ENCODE data around the gene KCTD14.
A peak's percentile ranks its signal among the peaks of the same experiment; 100 is the strongest.
"Not testable (repeated sequence)": the region's sequence is repeated elsewhere in the genome, so short reads cannot be mapped to it uniquely, and the experiment has no call there.

Gene KCTD14

DNA sequence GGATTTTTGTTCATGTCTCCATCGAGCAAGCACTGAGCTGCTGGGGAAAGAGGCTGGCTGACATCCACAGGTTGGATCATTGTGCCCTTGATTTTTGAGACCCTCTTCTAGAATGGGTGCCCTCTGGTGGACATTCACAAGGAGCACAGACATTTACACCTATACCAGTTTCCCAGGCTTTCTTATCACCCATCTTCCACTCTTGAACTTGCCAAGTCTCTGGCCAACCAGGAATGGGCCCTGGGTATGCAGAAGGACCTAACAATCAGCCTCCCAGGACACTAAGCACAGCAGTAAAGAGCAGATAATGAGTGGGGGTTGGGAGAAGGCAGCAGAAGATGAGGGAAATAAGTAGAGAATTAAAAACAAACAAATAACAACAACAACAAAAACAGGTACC, 22.9 kb downstream of the KCTD14 start:
- DNase-seq (ENCODE audit: low read depth): peak; percentile 73
- no peak overlapping the region for H3K4me3 ChIP-seq (ENCODE audit: low read length)
- TF ChIP-seq, protein P1, sequence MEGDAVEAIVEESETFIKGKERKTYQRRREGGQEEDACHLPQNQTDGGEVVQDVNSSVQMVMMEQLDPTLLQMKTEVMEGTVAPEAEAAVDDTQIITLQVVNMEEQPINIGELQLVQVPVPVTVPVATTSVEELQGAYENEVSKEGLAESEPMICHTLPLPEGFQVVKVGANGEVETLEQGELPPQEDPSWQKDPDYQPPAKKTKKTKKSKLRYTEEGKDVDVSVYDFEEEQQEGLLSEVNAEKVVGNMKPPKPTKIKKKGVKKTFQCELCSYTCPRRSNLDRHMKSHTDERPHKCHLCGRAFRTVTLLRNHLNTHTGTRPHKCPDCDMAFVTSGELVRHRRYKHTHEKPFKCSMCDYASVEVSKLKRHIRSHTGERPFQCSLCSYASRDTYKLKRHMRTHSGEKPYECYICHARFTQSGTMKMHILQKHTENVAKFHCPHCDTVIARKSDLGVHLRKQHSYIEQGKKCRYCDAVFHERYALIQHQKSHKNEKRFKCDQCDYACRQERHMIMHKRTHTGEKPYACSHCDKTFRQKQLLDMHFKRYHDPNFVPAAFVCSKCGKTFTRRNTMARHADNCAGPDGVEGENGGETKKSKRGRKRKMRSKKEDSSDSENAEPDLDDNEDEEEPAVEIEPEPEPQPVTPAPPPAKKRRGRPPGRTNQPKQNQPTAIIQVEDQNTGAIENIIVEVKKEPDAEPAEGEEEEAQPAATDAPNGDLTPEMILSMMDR (conservative IDR thresholded peaks at IDR 0.05; ENCODE audit: low read length): peak; percentile 76

DNA sequence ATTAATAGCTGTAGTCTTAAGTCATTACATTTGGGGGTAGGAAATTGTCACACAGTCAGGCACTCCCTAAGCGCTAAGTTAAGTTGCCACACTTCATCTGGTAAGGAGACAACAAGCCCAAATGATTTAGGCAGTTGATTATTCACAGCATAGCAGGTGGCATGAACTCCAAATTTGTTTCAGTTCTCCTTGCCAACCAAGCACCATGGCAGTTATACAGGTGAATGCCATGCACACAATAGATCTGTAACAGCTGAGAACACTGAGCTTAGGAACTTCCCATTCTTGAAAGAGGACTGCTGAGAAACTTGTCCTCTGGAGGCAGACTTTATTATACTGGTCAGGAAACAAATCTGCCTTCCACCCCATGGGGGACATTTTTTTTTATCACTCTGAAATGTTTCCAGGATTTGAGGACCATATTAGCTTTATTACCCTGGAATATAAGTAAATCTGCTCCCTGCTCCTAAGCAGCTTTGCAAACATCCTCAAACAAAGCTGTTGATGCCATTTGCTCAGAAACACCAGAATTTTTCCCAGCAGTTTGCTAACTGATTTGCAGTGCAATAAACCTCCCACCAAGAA, 23.5 kb downstream of the KCTD14 start:
- no peak overlapping the region for H3K4me3 ChIP-seq (ENCODE audit: low read length)
- TF ChIP-seq, protein P1 (conservative IDR thresholded peaks at IDR 0.05; ENCODE audit: low read length): no peak
- DNase-seq (ENCODE audit: low read depth): no peak

DNA sequence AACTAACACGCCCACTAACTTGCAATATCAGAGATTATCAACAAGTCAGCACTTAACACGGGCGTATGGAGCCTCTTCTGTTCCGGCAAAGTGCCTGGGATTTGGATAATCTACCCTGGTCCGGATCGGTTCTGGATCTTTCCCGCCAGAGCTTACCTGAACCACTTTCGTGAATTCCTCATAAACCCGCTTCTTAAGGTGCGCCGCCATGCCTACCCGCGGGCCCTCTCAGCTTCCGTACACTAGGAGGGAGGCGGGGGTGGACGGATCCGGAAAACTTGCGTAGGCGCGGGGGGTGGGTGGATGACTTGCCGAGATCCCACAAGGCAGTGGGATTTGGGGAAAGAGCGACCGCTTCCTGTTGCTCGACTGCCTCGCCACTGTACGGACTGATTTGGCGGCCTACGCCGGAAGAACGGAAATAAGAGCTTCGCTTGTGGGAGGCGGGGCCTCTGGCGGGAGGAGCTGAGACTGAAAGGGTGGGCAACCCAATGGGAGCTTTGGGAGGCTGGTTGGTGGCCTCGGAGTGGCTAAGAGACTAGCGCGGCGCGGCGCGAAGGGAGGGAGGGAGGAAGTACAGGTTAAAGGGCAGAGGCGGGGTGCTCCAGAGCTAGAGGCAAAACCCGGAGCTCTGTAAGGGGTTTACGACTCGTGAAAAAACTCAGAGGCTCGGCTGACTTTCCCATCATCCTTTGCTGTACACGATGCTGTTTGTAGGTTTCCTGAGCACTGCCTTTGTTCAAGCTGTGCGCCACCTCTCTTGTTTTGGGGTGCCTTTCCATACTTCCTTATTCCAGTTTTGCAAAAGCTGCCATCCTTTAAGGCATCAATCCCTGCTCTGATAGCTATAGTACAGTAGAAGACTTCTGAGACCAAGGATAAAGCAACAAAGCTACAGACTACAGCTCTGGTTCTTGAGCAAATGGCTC, 28.4 kb downstream of the KCTD14 start, which contains the start of gene INTS4:
Gene INTS4, minus strand, starts transcription at position 235 of the 929 bp plus-strand sequence. Its CDS starts 25 bp downstream, at position 210.
- peak; percentile 100 for DNase-seq (ENCODE audit: low read depth)
- TF ChIP-seq, protein P1 (conservative IDR thresholded peaks at IDR 0.05; ENCODE audit: low read length): no peak
- H3K4me3 ChIP-seq (ENCODE audit: low read length): peak within 1 kb of the TSS; percentile 77

DNA sequence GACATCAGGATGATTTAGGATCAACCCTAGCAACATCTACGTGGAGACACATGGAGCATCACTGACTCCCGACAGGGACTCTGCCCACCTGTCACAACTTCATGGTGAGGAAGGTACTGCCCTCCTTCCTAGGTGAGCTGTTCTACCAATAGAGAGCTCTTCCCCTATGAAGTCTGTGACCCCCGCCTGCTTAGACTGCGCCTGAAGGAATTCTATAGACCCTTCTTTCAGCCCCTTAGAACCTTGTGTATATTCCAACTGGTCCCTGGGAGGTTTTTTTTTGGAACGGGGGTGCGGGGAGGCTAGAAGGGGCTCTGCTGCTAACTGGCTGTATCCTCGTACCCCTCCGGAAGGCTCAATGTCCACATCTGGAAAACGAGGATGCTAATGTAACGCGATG, 29.2 kb downstream of the KCTD14 start:
- H3K4me3 ChIP-seq (ENCODE audit: low read length): peak overlapping the region; percentile 77
- DNase-seq (ENCODE audit: low read depth): no peak
- TF ChIP-seq, protein P1 (conservative IDR thresholded peaks at IDR 0.05; ENCODE audit: low read length): no peak

DNA sequence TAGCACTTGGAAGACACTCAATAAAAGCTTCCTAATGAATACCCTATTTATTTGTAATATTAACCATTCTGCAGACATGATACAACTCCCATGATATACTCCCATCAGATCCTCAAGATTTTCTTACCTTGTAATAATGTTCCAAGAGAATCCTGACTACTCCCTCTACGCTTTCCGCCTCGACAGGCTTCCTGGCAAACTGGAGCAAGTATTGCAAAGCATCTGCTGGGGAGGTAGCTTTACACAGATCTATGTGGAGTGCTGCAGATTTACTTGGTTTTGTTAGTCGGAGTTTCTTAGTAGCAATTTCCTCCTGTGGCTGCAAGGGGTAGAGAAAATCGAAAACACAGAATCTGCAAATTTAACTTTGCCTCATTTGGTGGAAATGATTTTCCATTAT, 32.1 kb downstream of the KCTD14 start:
- TF ChIP-seq, protein P1 (conservative IDR thresholded peaks at IDR 0.05; ENCODE audit: low read length): no peak
- DNase-seq (ENCODE audit: low read depth): no peak
- no peak overlapping the region for H3K4me3 ChIP-seq (ENCODE audit: low read length)

DNA sequence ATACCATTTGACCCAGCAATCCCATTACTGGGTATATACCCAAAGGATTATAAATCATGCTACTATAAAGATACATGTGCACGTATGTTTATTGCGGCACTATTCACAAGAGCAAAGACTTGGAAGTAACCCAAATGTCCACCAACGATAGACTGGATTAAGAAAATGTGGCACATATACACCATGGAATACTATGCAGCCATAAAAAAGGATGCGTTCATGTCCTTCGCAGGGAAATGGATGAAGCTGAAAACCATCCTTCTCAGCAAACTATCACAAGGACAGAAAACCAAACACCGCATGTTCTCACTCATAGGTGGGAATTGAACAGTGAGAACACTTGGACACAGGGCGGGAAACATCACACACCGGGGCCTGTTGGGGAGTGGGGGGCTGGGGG, 36.6 kb downstream of the KCTD14 start:
- DNase-seq (ENCODE audit: low read depth); H3K4me3 ChIP-seq (ENCODE audit: low read length): not testable (repeated sequence)

DNA sequence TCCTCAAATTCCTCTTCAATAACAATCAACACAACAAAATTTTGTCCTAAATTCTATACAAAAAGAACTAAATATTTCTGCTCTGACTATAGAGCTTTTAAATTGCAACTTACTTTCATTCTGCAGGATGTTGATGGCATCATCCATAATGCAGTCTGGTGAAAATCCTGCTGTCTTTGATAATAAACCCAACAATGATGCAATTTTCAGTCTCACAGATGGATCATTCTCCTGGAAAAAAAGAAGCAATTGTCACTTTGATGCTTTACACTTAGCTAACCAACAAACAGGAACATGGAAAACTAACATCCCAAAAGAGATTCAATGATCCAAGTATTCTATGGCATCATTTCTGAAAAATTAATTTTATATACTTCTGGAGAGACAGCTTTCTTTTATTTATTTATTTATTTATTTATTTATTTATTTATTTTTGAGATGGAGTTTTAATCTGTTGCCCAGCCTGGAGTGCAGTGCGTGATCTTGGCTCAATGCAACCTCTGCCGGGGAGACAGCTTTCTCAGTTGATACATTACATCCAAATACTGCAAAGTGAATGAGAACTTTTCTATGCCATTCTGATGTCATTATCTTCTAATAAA, 41.6 kb downstream of the KCTD14 start:
- no peak overlapping the region for H3K4me3 ChIP-seq (ENCODE audit: low read length)
- TF ChIP-seq, protein P1 (conservative IDR thresholded peaks at IDR 0.05; ENCODE audit: low read length): no peak
- DNase-seq (ENCODE audit: low read depth): peak; percentile 12

Data from AG10803 (cell line).